K562 (cell line): Measurements from ENCODE around the gene GPT2. TPM values are rescaled to one million over a fixed set of nuclear protein-coding genes. Genes with fewer than 3 reads are reported as not detected.

Experiments used
- ATAC-seq: fragments of 200-7000 bp; cut with Tn5 transposase; 3 replicates; pipeline ENCODE4 v1.9.1; 2020; ENCODE audit warnings: moderate library complexity
- BruUV-seq: library from RNA; stranded (reverse); fragments of 400-500 nt; replicated peaks from 2 replicates; lab custom pipeline; 2021; lab: Mats Ljungman, UMichigan
- CTCF ChIA-PET: fragments of 300-600 bp; formaldehyde crosslinking; extraction: SDS; loops from one replicate; lab custom pipeline; 2021; ENCODE audit warnings: low intra/inter-chr PET ratio; lab: Yijun Ruan, JAX
- POLR2A ChIA-PET: fragments of 300-600, 350-650 bp; sonication (Branson Sonifier 250); formaldehyde crosslinking; extraction: SDS; loops from one replicate; lab custom pipeline; 2021; ENCODE audit warnings: antibody characterized with exemption, inconsistent platforms; lab: Yijun Ruan, JAX
- DNase-seq, 4 experiments: peaks; one replicate each; pipeline versions ENCODE4 v3.0.0 to v3.0.0-alpha.2; 2011 to 2018; ENCODE audit warnings: low spot score in 3 of 4, mixed read lengths in 3 of 4; ENCODE audit errors: extremely low read depth in 1 of 4
- FAIRE-seq: peaks from 2 replicates; lab custom pipeline; 2011; peaks lifted over from hg19 to GRCh38; lab: Jason Lieb, UNC
- H2AFZ ChIP-seq: 2 replicates; pipeline ENCODE4 v1.6.0; 2011; ENCODE audit warnings: low read depth, low read length, control low read depth, inconsistent platforms
- H3K27ac ChIP-seq: fragments of 200-600 bp; 3 replicates; pipeline ENCODE4 v1.8.0; 2011; ENCODE audit warnings: low read depth, mild to moderate bottlenecking, control low read depth, inconsistent platforms, low read length, moderate library complexity, mixed read lengths; ENCODE audit errors: extremely low read depth
- H3K27me3 ChIP-seq, 2 experiments: fragments of 300-600 bp in 1 of 2; 2 replicates in 1 of 2; 3 replicates in 1 of 2; pipeline versions ENCODE4 v1.6.0 to v1.8.0; 2011; ENCODE audit warnings: inconsistent platforms in 2 of 2, low read length in 2 of 2, mild to moderate bottlenecking in 1 of 2, mixed read lengths in 1 of 2, moderate library complexity in 1 of 2; ENCODE audit not compliant: control insufficient read depth in 2 of 2, insufficient read depth in 2 of 2
- H3K36me3 ChIP-seq: fragments of 300-600 bp; 3 replicates; pipeline ENCODE4 v1.8.0; 2011; ENCODE audit warnings: mild to moderate bottlenecking, low read length, inconsistent platforms; ENCODE audit not compliant: control insufficient read depth, insufficient read depth
- H3K4me1 ChIP-seq, 2 experiments: fragments of 200-600 bp in 1 of 2; replicated peaks in 1 of 2; 2 replicates in 1 of 2; 3 replicates in 1 of 2; pipeline versions ENCODE4 v1.5.1 to v1.8.0; 2011; ENCODE audit warnings: inconsistent platforms in 2 of 2, low read length in 2 of 2, mild to moderate bottlenecking in 1 of 2, mixed read lengths in 1 of 2, moderate library complexity in 1 of 2; ENCODE audit not compliant: control insufficient read depth in 2 of 2, insufficient read depth in 2 of 2
- H3K4me2 ChIP-seq: 2 replicates; pipeline ENCODE4 v1.6.1; 2011; ENCODE audit warnings: low read length, control low read depth, inconsistent platforms, mixed read lengths; ENCODE audit not compliant: insufficient read depth
- H3K4me3 ChIP-seq: fragments of 200-600 bp; sonication (generic), shearing (Covaris generic); 2 replicates; pipeline ENCODE4 v1.5.1; 2016; ENCODE audit warnings: control low read depth, inconsistent platforms
- H3K79me2 ChIP-seq: fragments of 200-600 bp; 3 replicates; pipeline ENCODE4 v1.8.0; 2011; ENCODE audit warnings: low read length, inconsistent platforms; ENCODE audit not compliant: control insufficient read depth, insufficient read depth
- H3K9ac ChIP-seq, 2 experiments: 2 replicates each; pipeline versions ENCODE4 v1.6.0 to v1.6.1; 2011; ENCODE audit warnings: low read depth in 2 of 2, low read length in 2 of 2, control low read depth in 1 of 2, inconsistent platforms in 1 of 2, mild to moderate bottlenecking in 1 of 2, mixed read lengths in 1 of 2; ENCODE audit not compliant: insufficient read depth in 1 of 2
- H3K9me1 ChIP-seq: one replicate; pipeline ENCODE4 v1.6.0; 2011; ENCODE audit warnings: inconsistent platforms, mild to moderate bottlenecking, low read length, moderate library complexity; ENCODE audit not compliant: control insufficient read depth, insufficient read depth
- H3K9me3 ChIP-seq: replicated peaks from 2 replicates; pipeline ENCODE4 v1.5.1; 2011; ENCODE audit warnings: low read depth, low read length, inconsistent platforms; ENCODE audit not compliant: control insufficient read depth, insufficient read depth
- H4K20me1 ChIP-seq: replicated peaks from 2 replicates; pipeline ENCODE4 v1.6.1; 2011; ENCODE audit warnings: low read length, inconsistent platforms, mixed read lengths; ENCODE audit not compliant: control insufficient read depth, insufficient read depth
- EP400 ChIP-seq: fragments of 450-650 bp; IDR thresholded peaks from 2 replicates; pipeline ENCODE4 v1.6.1; 2017; ENCODE audit warnings: antibody characterized with exemption, mild to moderate bottlenecking, moderate library complexity
- HDAC2 ChIP-seq: fragments of 450-650 bp; IDR thresholded peaks from 2 replicates; pipeline ENCODE4 v1.6.1; 2016; ENCODE audit warnings: mild to moderate bottlenecking
- PHB ChIP-seq: fragments of 250-450 bp; sonication (Bioruptor Pico); IDR thresholded peaks from 2 replicates; pipeline ENCODE4 v1.5.0; 2021
- ZBTB12 ChIP-seq: fragments of 250-450 bp; sonication (Bioruptor Pico); IDR thresholded peaks from 2 replicates; pipeline ENCODE4 v1.4.0; 2020
- ZBTB49 ChIP-seq: sonication (generic); formaldehyde crosslinking; IDR thresholded peaks from 2 replicates; pipeline ENCODE4 v1.8.0; 2022; ENCODE audit warnings: missing genetic modification reagents, mild to moderate bottlenecking, borderline replicate concordance
- ZFP30 ChIP-seq: fragments of 250-450 bp; sonication (Bioruptor Pico); IDR thresholded peaks from 2 replicates; pipeline ENCODE4 v1.8.0; 2022; ENCODE audit warnings: moderate library complexity, mild to moderate bottlenecking, inconsistent platforms, borderline replicate concordance
- ZNF324 ChIP-seq: fragments of 250-450 bp; sonication (Bioruptor Pico); IDR thresholded peaks from 2 replicates; pipeline ENCODE4 v1.4.0; 2020; ENCODE audit warnings: mild to moderate bottlenecking
- WGBS: fragments of 100-300 bp; shearing (Covaris generic); methylation state at CpG from one replicate; pipeline ENCODE4 v1.1.6; 2016; ENCODE audit warnings: low coverage, mixed read lengths; ENCODE audit not compliant: insufficient coverage; ENCODE audit errors: missing lambda C conversion rate; 5-methylcytosine and 5-hydroxymethylcytosine counted together
- in situ Hi-C: fragments of 300-500 bp; cut with MboI; formaldehyde crosslinking; loops from 4 replicates; pipeline ENCODE4 v1.15.0; 2018; ENCODE audit warnings: inconsistent platforms, mixed read lengths
- intact Hi-C: fragments of 100-400 bp; cut with micrococcal nuclease; formaldehyde crosslinking; loops from 2 replicates; pipeline ENCODE4 v1.14.2; 2022
- polyA plus RNA-seq, 8 experiments: library from polyadenylated mRNA; depleted of rRNA in 4 of 8; stranded (reverse) in 5 of 8; unstranded in 3 of 8; fragments of >200 nt; fragmentation: Nextera tagmentation in 2 of 8; fragmentation: Illumina TruSeq in 1 of 8; extraction: Ambion mirVana in 2 of 8; extraction: Trizol in 1 of 8; gene quantifications; 2 replicates each; pipeline versions ENCODE4 v1.2.1 to v1.2.3, GENCODE V29; 2011 to 2014; ENCODE audit warnings: inconsistent platforms in 1 of 8, missing spikeins in 1 of 8
- total RNA-seq, 7 experiments: library from RNA; depleted of rRNA in 6 of 7; stranded (reverse); fragments of >200 nt in 6 of 7; fragmentation: Illumina TruSeq in 2 of 7; extraction: Trizol in 2 of 7; gene quantifications; 2 replicates each; pipeline versions ENCODE4 v1.2.1 to v1.2.3, GENCODE V29; 2011 to 2021; ENCODE audit warnings: low replicate concordance in 1 of 7

GPT2 gene
- total and polyA plus RNA-seq, 9 of the 15 experiments (the other 6 are each of a cell fraction or from before 2014, with no cell fraction given): 0.79 to 14.4 (median 5.8) TPM

DNA sequence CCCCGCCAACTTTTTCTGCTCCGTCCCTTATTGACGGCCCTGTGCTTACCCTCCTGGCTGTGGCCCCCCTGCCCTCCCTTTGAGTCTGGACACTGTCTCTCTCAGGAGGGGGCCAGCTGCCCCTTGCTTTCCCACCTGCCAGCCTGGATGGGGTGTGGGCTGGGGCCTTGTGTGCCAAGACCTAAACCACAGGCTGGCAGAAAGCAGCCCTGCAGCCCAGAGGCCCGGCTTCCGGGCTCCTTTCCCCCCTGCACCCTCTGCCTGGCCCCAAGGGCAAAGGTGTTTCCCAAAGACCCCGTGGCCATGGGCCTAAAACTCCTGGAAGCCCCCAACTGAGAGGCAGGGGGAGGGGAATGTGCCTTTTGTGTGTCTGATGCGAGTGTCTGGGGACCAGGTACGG is 17.5 kb downstream of the GPT2 start:
- H3K27me3 ChIP-seq: no peaks in the 10 kb centered on the region
- FAIRE-seq (no peak), DNase-seq (no peak), ATAC-seq (no peak)
- TF ChIP-seq ZNF324 (CRISPR knock-in tag) (no peak), PHB (CRISPR knock-in tag) (no peak), ZBTB49 (no peak), ZBTB12 (CRISPR knock-in tag) (no peak), HDAC2 (no peak), ZFP30 (no peak), EP400 (no peak)
- H4K20me1 ChIP-seq: no peaks in the 10 kb centered on the region
- H3K9ac ChIP-seq: no peak overlapping the region
- no peak overlapping the region for H3K27ac ChIP-seq
- no peak overlapping the region for H2AFZ ChIP-seq
- no peak overlapping the region for H3K4me2 ChIP-seq
- intact Hi-C loops (no loop called here), in situ Hi-C loops (loop anchor here (25.0 kb wide), 1 partner anchor 239 kb away; no protein-coding TSS in a partner anchor)
- H3K9me1 ChIP-seq: no peaks in the 10 kb centered on the region
- CTCF ChIA-PET: no interaction called here
- no peaks in the 10 kb centered on the region for H3K79me2 ChIP-seq
- BruUV-seq: no TSS peak
- H3K4me3 ChIP-seq: no peak overlapping the region
- H3K36me3 ChIP-seq: no peaks in the 10 kb centered on the region
- no peaks in the 10 kb centered on the region for H3K9me3 ChIP-seq
- H3K4me1 ChIP-seq: peaks cover 0 to 16% of the 10 kb centered on the region in 2 experiments; a peak in 2 of 5 replicates
- POLR2A ChIA-PET: no interaction called here
- WGBS: 31% methylated on average over 4 of the region's 8 CpGs
